GM06990 (cell line): ENCODE results near the gene ENO2.

Experiments used
- DNase-seq: peaks from one replicate; pipeline ENCODE4 v3.0.0-alpha.2; 2011; ENCODE audit not compliant: insufficient read length; ENCODE audit errors: extremely low read depth
- H3K27me3 ChIP-seq: replicated peaks from 2 replicates; pipeline ENCODE4 v1.6.0; 2011; ENCODE audit warnings: low read length; ENCODE audit not compliant: control insufficient read depth, insufficient read depth
- H3K36me3 ChIP-seq: 2 replicates; pipeline ENCODE4 v1.5.1; 2011; ENCODE audit warnings: low read length; ENCODE audit not compliant: control insufficient read depth, insufficient read depth
- H3K4me3 ChIP-seq: replicated peaks from 2 replicates; pipeline ENCODE4 v1.5.1; 2011; ENCODE audit warnings: low read depth, mild to moderate bottlenecking, control low read depth, low read length
- CTCF ChIP-seq: IDR thresholded peaks from 2 replicates; pipeline ENCODE4 v1.5.1; 2011; ENCODE audit warnings: low read length, control low read depth, mild to moderate bottlenecking, inconsistent platforms; ENCODE audit not compliant: insufficient read depth, poor library complexity, severe bottlenecking

ENO2 gene

DNA sequence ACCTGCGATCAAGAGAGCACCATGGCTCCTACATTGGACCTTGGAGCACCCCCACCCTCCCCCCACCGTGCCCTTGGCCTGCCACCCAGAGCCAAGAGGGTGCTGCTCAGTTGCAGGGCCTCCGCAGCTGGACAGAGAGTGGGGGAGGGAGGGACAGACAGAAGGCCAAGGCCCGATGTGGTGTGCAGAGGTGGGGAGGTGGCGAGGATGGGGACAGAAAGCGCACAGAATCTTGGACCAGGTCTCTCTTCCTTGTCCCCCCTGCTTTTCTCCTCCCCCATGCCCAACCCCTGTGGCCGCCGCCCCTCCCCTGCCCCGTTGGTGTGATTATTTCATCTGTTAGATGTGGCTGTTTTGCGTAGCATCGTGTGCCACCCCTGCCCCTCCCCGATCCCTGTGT, 27.4 kb downstream of the ENO2 start:
- no peak for TF ChIP-seq CTCF
- Histone ChIP-seq H3K36me3 (no peaks in the 10 kb centered on the region; the same call in 1 of the 2 replicates), H3K27me3 (no peaks in the 10 kb centered on the region), H3K4me3 (no peak overlapping the region)
- no peak for DNase-seq

DNA sequence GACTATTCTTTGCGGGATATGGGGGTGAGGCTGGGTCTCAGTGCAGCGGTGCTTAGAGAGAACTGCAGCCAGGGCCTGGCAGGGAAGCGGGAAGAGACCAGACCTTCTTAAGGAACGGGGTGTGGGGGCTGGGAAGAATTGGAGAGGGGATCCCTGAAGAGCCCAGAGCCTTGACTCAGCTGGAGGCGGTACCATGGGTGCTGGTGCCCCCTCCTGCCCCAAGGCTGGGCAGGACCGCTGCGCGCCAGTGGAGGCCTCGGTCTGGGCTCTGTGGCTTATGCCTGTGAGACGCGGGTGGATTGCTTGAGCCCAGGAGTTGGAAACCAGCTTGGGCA, 27.9 kb downstream of the ENO2 start:
- Histone ChIP-seq H3K27me3 (no peaks in the 10 kb centered on the region), H3K36me3 (no peaks in the 10 kb centered on the region; the same call in 1 of the 2 replicates), H3K4me3 (no peak overlapping the region)
- no peak for TF ChIP-seq CTCF
- DNase-seq: no peak

- no peak for DNase-seq
- no peak for TF ChIP-seq CTCF
- peak overlapping the region; percentile 72 for H3K4me3 ChIP-seq
- no peaks in the 10 kb centered on the region for H3K27me3 ChIP-seq
- H3K36me3 ChIP-seq: no peaks in the 10 kb centered on the region; the same call in 1 of the 2 replicates
Measured at GRCh38 chr12:6943389-6943721, 29.0 kb downstream of the ENO2 start.

DNA sequence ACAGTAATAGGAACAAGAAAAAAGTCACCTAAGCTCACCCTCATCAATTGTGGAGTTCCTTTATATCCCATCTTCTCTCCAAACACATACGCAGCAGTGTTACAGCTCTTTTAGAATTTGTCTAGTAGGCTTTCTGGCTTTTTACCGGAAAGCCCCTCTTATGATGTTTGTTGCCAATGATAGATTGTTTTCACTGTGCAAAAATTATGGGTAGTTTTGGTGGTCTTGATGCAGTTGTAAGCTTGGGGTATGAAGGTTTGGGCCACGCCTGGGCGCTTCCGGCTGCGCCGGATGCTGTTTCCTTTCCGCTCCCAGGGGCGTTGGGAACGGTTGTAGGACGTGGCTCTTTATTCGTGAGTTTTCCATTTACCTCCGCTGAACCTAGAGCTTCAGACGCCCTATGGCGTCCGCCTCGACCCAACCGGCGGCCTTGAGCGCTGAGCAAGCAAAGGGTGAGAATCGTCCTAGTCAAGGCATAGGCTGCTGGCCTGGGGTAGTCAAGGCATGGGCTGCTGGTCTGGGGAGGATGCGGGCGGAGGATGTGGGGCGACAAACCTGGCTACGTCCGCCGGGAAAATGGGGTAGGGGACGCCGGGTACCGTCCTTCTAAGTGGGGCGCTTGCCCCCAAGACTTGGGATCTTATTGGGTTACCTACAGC, 29.5 kb downstream of the ENO2 start, which contains the start of the genes C12orf57 and RNU7-1:
C12orf57 (plus strand) TSS at position 301 of the 659 bp plus-strand sequence; CDS start at position 401, 100 bp downstream.
RNU7-1 (plus strand) TSS at position 95 of the 659 bp plus-strand sequence.
- H3K36me3 ChIP-seq: no peaks in the 10 kb centered on the region; the same call in 1 of the 2 replicates
- TF ChIP-seq CTCF: no peak
- DNase-seq: peak; percentile 98
- H3K27me3 ChIP-seq: no peaks in the 10 kb centered on the region
- H3K4me3 ChIP-seq: peak within 1 kb of the TSS; percentile 72

DNA sequence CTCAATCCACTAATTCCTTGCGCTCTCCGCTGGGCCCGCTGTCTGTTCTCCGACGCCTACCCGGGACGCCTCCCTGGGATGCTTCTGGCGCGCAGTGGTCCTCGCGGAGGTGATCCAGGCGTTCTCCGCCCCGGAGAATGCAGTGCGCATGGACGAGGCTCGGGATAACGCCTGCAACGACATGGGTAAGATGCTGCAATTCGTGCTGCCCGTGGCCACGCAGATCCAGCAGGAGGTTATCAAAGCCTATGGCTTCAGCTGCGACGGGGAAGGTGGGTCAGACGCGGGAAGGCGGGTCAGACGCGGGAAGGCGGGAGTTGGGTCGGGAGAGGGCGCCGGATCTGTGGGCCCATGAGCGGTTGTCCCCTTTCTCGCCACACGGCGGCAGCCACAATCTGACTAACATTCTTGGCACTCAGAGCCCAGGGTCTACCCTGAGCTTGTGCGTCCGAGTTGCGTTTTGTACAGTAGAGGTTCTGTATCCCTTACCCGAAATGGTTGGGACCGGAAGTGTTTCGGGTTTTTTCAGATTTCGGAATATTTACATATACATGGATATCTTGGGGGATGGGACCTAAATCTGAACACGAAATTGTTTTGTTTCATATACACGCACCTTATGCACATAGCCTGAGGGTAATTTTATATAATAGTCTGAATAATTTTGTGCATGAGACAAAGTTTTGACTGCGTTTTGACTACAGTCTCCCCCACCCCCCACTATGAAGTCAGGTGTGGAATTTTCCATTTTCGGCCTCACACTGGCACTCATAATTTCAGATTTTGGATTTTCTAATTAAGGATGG, 30.2 kb downstream of the ENO2 start:
- DNase-seq: no peak
- H3K27me3 ChIP-seq: no peaks in the 10 kb centered on the region
- TF ChIP-seq CTCF: peak; percentile 95
- no peaks in the 10 kb centered on the region for H3K36me3 ChIP-seq
- peak overlapping the region; percentile 72 for H3K4me3 ChIP-seq
